Lung microvascular endothelial cell (primary cell): ENCODE data around the gene MECR. TPM values are rescaled to one million over a fixed set of nuclear protein-coding genes. Genes with fewer than 3 reads are reported as not detected.
"Not testable (repeated sequence)": the region's sequence is repeated elsewhere in the genome, so short reads cannot be mapped to it uniquely, and the experiment has no call there.

ENCODE experiments used
- DNase-seq, 2 donors: peaks; one replicate each; pipeline versions ENCODE4 v3.0.0 to v3.0.0-alpha.2; 2010; ENCODE audit warnings: low read depth in 2 of 2
- total RNA-seq: library from RNA; depleted of rRNA; stranded (reverse); fragments of >200 nt; gene quantifications from 2 replicates; pipeline ENCODE4 v1.2.1, GENCODE V29; 2014

The MECR gene
- total RNA-seq, 1 donor from 2014 or later = 12.7 TPM

DNA sequence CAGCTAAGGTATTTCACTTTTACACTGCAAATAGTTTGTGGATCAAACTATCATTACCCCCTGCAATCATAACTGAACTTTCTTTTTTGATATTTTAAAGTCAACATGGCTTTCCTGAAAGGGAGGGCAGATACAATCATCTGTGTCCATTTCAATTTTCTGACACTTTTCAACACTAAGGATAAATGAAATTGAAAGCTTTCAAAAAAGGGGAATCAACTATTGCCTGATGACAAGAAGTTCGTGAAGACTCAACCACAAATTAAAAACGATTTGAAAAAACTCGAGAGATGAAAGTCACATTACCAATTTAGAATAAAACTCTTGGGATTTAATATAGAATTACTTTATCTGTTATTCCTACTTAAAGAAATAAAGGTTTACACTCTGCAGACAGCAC lies 60.8 kb downstream of the MECR start:
- no peak for DNase-seq

DNA sequence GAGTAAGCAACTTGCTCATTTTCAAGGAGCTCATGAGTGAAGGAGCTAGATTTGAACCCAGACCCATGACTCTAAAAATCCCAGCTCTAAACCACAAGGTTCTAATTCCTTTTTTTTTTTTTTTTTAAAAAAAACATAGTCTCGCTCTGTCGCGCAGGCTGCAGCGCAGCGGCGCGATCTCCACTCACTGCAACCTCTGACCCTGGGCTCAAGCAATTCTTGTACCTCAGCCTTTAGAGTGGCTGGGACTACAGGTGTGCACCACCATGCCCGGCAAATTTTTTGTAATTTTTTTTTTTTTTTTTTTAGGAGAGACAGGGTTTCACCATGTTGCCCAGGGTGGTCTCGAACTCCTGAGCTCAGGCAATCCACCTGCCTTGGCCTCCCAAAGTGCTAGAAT lies 62.8 kb downstream of the MECR start:
- DNase-seq = no peak

DNA sequence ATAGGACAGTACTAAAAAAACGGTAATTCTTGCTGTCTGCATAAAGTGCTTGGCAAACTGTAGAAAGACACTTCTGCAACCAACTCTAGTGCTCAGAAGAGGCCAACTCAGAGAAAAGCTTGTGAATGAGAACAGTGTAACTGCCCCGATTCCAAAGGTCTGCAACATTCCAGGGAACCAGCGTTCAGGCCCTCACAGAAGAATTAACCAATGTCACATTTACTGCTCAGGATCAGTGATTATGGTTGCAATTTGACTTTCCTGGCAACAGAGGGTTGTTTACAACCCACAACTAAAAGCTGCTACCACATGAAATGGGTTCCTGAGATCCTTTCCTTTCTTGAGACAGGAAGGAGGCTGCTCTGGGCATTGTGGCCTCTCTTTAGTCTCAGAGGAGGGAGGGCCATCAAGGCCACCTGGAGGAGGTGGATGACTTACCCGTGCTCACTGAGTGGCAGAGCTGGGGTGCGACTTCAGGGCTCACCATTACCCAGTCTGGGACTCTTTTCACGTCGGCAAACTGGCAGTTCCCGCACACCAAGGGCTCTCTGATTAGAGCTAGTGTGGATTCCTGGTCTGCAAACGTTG lies 64.3 kb downstream of the MECR start:
- DNase-seq = no peak

DNA sequence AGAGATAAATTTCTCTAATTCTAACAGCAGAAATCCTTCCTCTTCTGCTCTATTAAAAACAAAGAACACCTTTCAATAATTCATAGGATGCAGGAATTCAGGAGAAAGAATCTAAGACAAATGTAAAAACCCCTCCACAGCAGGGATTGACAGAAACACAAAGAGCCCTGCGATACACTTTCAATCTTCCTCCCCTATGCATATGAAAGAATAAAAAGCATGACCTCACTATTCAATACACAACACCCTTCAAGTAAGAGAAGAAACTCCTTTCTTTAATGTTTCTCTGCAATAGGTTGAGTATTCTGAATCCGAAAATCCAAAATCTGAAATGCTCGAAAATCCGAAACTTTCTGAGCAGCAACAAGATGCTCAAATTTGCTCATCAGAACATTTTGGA lies 66.1 kb downstream of the MECR start:
- DNase-seq = no peak

DNA sequence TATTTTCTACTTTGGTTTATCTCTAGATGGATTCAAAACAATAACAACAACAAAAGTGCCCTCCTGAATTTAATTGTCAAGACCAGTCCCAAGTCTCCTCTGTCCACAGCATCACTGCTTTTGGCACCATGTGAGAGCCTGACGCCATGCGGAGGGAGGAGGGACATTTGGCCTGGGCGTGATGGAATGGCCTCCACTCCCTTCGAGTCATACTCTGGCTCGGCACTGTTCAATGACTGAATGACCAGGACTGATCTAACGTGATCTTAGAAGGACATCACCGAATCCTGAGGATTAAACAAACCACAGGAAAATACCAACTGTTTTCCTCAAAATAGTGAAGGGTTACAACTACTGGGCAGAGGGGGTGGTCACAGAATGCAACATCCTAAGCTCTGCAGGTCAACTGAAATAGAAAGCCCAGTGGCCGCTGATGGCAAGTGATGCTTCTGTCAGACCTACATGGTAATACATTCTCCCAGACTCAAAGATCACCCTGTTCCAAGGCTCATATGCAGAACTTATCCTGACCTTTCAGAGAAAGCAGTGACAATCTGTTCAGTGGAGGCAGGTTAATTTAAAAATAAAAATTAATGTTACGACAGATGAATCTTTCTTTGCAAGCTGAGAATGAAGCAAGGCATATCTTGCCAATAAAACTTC lies 68.1 kb downstream of the MECR start:
- no peak for DNase-seq

DNA sequence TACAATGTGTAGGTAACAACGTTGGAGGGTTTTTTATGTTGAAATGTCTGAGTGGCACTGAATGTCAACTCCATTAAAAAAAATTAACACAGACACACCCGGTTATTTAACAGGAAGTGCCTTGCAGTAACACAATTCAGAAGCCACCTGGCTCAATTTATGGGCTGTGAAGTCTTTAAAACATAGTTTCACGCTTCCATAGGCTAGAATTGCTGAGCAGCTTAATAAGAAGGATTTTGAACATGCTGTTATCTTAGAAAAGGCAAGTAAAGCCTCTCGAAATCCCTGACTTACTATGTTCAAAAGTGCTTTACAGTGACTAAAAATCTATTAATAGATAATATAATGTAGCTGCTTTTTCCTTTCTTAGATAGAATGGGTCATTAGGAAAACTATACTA lies 68.7 kb downstream of the MECR start:
- DNase-seq = no peak

DNA sequence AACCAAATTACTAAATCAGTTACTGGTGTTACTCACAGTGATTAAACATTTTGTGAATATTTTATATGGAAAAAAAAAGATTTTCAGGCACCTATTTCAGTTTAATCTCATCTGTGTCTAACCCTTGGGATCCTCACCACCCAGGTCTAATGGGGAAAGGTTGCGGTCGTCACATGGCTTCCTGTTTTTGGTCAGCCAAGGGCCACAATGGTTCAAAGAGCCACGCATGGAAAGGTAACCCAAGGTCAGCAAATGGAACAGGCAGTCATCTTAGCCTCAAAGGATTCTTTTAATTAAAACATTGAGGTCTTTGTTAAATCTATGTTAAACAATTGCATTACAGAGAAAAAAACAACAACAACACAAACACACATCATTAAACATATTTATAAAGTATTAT lies 71.0 kb downstream of the MECR start:
- DNase-seq = no peak

DNA sequence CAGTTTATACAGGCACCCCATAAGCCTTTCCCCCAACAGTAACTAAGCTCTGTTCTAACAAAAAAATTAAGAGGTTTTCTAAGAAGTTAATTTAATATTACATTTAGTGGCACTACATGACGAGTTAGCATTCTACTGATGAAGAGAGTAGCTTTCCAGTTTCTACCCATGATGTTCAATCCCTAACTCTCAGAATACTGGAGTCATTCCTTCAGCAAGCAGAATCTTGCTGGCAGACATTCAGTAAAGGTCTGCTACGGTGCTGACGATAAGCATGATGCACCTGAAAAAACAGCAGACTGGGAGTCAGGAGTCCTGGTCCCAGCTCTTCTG lies 73.5 kb downstream of the MECR start:
- no peak for DNase-seq

DNA sequence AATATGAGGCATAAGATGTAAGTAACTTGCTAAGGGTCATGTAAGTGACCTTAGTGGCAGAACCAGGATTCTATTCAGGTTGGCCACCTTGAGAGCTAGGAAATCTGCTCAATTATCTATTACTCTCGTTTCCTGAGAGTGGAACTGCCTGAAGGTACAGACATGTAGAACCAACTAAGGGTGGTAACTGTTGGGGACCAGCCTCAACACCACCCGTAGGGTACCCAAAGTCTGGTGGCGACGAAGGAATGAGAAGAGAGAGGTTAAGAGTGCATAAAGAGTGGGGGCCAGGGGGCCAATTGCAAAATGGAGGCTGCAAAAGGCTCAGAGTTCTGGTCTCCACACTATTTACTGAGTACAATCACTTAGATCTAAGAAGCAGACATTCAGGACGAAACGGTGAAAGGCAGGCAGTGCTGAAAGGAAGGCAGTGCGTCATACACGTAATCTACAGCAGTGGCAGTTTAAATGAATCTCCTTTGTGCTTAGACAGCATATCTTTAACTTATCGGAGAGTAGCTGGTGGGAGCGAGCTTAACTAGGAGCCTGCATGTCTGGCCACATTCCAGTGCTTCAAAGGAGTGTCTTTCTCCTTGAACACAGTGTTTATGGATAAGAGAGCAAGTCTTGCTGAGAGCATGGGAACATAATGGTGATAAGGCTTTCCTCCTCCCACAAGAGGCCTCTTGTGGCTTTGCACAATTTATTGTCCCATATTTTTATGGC lies 74.0 kb downstream of the MECR start:
- DNase-seq = peak; percentile 23 to 40

DNA sequence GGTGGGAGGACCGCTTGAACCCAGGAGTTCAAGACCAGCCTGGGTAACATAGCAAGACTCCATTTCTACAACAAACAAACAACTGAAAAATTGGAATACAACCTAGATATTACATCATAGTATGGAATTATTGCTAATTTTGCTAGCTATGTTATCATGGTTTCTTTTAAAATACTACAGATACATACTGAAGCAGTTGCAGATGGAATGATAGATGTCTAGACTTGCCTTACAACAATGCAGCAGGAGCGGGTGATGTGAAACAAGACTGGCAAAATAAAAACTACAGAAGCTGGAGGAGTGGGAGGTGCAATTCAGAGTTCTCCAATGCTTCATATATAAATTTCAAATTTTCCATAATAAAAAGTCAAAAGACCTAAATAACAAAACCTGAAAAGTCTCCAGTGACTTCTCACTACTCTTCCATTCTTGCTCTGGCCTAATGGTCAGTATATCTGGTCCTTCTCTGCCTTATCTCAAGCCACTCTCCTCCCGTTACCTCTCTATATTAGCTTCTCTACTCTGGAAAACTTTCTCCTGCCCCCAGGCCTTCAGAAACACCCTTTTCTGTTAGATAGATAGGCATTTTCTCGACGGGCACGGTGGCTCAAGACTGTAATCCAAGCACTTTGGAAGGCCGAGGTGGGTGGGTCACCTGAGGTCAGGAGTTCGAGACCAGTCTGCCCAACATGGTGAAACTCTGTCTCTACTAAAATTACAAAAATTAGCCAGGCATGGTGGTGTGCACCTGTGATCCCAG lies 78.5 kb downstream of the MECR start:
- DNase-seq = no peak

DNA sequence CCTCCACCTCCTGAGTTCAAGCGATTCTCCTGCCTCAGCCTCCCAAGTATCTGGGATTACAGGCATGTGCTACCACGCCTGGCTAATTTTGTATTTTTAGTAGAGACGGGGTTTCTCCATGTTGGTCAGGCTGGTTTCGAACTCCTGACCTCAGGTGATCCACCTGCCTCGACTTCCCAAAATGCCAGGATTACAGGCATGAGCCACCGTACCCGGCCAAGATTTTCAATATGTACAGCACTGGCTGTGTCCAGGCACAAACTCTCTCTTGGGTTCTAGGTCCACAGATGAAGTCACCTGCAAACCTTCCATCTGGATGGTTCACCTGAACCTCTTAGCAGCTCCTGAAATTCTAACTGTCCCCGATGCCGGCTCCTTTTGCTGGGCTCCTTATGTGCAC lies 80.4 kb downstream of the MECR start:
- not testable (repeated sequence) for DNase-seq

DNA sequence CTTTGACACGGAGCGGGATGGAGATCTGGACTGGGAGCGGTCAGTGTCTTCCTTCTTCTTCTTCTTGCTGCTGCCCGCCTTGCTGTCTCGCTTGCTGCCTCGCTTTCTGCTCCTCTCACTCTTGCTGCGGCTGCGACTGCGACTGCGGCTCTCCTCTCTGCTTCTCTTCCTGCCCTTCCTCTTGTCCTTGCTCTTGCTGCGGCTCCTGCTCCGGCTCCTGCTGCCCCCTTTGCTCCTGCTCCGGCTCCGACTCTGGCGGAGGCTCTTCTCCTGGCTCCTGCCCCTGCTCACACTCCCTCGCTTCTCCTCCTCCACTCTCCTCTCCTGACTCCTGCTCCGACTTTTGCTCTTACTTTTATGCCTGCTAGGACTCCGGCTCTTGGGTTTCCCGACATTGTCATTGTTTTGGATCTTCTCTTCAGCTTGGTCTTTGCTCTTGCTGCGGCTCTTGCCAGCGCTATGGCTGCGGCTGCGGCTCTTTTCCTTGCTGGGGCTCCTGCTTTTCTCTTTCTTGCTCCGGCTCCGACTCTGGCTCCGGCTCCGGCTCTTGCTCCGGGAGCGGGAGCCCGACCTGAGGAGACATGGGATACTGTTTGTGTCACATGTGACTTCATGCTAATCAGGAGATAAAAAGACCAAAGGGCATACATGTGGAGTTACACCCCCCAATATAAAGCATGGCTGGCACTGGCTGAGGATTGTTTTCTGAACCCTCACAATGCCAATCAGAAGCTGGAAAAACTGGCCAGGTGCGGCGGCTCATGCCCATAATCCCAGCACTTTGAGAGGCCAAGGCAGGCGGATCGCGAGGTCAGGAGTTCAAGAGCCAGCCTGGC lies 81.9 kb downstream of the MECR start:
- no peak for DNase-seq

DNA sequence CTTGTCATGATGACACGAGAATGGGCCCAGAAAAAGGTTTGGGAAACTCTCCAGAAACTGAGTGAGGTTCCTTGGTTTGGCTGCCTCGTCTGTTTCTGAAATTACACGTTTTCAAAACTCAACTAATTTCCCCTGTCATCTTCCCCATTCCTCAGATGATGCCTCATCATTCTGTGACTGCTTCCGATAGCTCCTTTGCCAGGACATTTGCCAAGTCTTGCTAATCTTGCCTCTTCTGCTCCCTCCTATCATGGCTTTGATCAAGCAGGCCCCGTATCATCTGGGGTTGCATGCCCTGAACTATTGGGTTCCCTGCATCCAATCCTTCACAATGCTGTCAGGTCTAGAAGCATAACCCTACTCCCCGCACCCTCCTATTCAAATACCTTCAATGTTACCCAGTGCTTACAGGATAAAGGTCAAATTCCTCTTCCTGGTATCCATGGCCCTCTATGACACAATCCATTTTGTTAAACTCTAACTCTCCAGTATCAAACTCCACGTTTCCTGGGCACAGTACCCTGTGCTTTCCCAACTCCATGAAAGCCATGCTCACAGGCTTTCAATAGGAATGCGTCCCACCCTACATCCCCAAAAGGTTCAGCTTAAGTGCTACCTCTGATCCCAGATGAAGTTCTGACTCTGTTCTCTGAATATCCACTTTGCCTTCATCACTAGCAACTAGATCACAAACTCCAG lies 84.8 kb downstream of the MECR start:
- DNase-seq = peak in 1 of 2 donors; percentile 25

DNA sequence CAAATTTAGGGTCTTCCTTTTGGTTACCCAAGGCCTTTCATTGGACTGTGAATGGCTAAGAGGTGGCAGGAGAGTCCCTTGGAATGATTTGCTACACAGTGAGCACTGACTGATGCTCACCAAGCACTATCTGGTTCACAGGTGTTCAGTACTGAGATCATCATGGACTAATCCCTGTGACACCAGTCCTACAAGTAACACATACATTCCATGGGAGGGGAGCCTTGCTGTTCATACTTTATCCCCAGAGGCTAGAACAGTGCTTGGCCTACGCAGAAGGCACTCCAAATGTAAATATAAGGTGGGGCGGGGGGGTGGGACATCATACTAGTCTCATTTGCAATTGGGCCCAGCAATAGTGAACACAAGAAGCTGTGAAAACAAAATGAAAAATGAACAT lies 86.6 kb downstream of the MECR start:
- no peak for DNase-seq

DNA sequence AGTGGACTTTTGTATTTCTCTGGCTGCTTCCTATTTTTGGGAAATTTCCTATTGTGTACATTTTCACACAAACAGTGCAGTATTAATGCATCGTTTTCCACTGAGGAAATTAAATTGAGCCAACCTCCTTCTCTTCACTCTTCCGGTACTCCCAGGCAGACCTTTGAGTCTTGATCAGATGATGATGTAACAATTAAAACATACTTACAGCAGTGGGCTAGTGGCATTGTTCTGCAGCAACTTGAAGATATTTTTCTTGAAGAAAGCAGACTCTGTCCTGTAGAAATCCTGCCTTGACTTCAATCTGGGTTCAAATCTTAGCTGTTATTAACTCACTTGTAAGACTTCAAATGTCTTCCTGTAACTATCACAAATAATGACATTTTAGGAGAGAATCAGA lies 88.0 kb downstream of the MECR start:
- DNase-seq = no peak

Other genes starting within 250 kb of the MECR start
- gene TMEM200B, start 107.0 kb downstream of the MECR start, total RNA-seq = 0.20 and 0.22 TPM in 2 replicates
- 19.4 and 35.7 TPM in 2 replicates for gene SRSF4, start 49.0 kb downstream of the MECR start, total RNA-seq
- 1.8 and 2.6 TPM in 2 replicates for gene PTPRU, start 5.6 kb upstream of the MECR start, total RNA-seq